ENCODE results near the gene CDKL5.

The CDKL5 gene

DNA sequence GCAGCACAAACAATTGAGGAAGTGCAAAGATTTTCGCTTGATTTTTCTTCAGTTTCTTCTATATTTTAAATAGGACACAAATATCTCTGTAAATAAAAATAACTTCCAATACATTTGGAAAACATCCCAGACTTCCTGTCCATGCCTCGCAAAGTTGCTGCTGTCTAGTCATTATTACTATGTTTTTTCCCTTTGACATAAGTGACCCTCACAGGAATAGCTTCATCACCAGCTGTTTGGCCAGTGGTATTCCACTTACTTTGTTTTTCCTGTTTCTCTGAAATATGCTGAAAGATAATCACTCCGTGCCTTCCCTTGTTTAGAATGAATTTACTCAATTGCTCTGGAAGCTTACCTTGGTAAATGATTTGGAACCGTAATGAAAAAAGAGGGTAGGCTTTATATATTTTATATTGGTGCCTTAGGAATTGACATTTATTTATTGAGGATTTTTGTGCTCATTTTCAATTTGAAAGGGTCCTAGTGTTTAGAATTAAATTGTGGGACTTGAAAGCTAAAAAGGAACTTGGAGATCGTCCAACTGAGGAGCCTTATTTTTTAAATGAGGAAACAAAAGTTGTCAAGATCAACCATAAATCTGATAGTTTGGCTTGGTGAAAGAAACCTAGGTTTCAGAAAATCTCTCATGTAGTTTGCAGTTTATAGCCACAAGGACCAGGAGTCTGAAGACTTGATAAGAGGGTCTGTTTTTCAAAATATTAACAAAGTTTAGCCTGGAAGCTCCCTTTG lies 65.6 kb downstream of the CDKL5 start:
- H3K27me3 Mint-ChIP-seq, result no peaks in the 10 kb centered on the region
- H3K9me3 Mint-ChIP-seq, result no peaks in the 10 kb centered on the region
- DNase-seq, result no peak
- no peak overlapping the region for H3K4me3 Mint-ChIP-seq
- no peak overlapping the region for H3K27ac Mint-ChIP-seq
- H3K36me3 Mint-ChIP-seq (ENCODE audit: insufficient read depth), result no peaks in the 10 kb centered on the region
- peaks cover 0 to 7% of the 10 kb centered on the region in 2 donors for H3K4me1 Mint-ChIP-seq (ENCODE audit: low read depth in 2 of 2)
- no peak for ATAC-seq (replicated peaks)

DNA sequence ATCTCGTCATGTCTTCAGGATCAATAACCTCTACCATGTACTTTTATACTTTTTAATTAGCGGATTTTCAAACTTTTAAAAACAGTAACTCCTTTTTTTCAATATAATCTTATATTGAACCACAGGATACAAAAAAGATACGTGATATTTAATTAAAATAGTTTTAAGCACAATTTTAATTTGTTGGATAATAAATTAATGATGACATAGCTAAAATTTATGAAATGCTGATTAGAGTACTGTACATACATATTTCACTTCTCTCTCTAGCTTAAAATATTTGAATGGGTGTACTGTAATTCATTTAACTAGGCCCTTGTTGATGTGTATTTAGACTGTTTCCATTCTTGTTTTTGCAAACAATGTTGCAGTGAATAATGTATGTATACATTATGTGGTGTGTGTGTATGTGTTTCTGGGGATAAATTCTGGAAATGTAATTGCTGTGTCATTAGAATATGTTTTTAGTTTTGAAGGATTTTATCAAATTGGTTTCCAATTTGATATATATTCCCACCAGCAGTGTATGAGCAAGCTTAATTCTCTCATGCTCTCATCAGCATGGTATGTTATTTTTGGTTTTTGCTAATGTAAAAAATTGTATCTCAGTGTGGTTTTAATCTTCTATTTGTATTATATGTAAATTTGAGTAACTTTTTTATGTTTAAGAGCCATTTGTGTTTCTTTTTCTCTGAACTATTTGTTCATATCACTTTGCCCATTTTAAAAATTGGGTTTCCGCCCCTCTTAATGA lies 66.4 kb downstream of the CDKL5 start:
- Mint-ChIP-seq H3K27ac (no peak overlapping the region), H3K9me3 (no peaks in the 10 kb centered on the region), H3K4me3 (no peak overlapping the region), H3K4me1 (ENCODE audit: low read depth in 2 of 2) (peaks cover 0 to 7% of the 10 kb centered on the region in 2 donors), H3K36me3 (ENCODE audit: insufficient read depth) (no peaks in the 10 kb centered on the region), H3K27me3 (no peaks in the 10 kb centered on the region)
- no peak for DNase-seq
- ATAC-seq (replicated peaks), result no peak

DNA sequence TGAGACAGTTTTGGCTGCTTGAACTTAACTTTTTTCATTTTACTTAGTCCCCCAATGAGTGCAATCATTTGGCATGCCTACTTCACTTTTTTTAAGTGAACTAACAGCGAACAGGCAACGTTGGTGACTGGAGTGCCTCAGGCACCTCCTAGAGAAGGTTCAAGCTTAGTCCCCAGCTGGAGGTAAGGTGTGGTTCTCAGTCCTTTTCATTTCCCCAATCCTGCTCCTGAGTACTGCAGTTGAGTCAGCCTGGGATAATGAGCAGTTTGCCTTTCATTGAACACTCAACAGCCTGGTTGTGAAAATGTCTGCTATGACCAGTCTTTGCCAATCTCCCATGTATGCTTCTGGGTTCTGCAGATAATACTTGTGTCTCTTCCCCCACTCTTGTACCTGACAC lies 109.5 kb downstream of the CDKL5 start:
- H3K4me1 Mint-ChIP-seq (ENCODE audit: low read depth in 2 of 2), result peaks cover 2 to 4% of the 10 kb centered on the region in 2 donors
- no peak overlapping the region for H3K4me3 Mint-ChIP-seq
- H3K36me3 Mint-ChIP-seq (ENCODE audit: insufficient read depth), result no peaks in the 10 kb centered on the region
- DNase-seq (no peak), ATAC-seq (replicated peaks) (no peak)
- no peak overlapping the region for H3K27ac Mint-ChIP-seq
- no peaks in the 10 kb centered on the region for H3K27me3 Mint-ChIP-seq
- no peaks in the 10 kb centered on the region for H3K9me3 Mint-ChIP-seq

GRCh38 chrX:18537068-18537467 lies 111.7 kb downstream of the CDKL5 start:
- peaks cover 0 to 2% of the 10 kb centered on the region in 2 donors for H3K4me1 Mint-ChIP-seq (ENCODE audit: low read depth in 2 of 2)
- H3K27ac Mint-ChIP-seq, result no peak overlapping the region
- H3K27me3 Mint-ChIP-seq, result no peaks in the 10 kb centered on the region
- H3K4me3 Mint-ChIP-seq, result no peak overlapping the region
- no peaks in the 10 kb centered on the region for H3K9me3 Mint-ChIP-seq
- H3K36me3 Mint-ChIP-seq (ENCODE audit: insufficient read depth), result no peaks in the 10 kb centered on the region
- no peak for DNase-seq
- no peak for ATAC-seq (replicated peaks)

DNA sequence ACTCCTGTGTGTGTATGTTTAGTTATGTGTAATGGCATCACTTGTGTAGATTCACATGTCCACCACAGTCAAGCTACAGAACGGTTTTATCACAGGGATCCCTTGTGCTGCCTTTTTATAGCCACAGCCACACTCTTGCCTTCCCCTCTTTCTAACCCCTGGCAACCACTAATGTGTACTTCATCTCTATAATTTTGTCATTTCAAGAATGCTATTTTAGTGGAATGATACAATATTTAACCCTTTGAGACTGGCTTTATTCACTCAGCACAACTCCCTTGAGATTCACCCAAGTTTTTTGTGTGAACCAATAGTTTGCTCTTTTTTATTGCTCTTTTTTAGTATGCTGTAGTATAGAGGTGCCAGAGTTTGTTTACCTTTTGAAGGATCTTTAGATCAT lies 112.1 kb downstream of the CDKL5 start:
- ATAC-seq (replicated peaks) (no peak), DNase-seq (no peak)
- H3K27ac Mint-ChIP-seq, result no peak overlapping the region
- no peaks in the 10 kb centered on the region for H3K36me3 Mint-ChIP-seq (ENCODE audit: insufficient read depth)
- H3K27me3 Mint-ChIP-seq, result no peaks in the 10 kb centered on the region
- H3K4me1 Mint-ChIP-seq (ENCODE audit: low read depth in 2 of 2), result peaks cover 0 to 2% of the 10 kb centered on the region in 2 donors
- no peak overlapping the region for H3K4me3 Mint-ChIP-seq
- H3K9me3 Mint-ChIP-seq, result no peaks in the 10 kb centered on the region

- H3K27me3 Mint-ChIP-seq, result no peaks in the 10 kb centered on the region
- ATAC-seq (replicated peaks) (no peak), DNase-seq (no peak)
- no peak overlapping the region for H3K4me3 Mint-ChIP-seq
- no peak overlapping the region for H3K27ac Mint-ChIP-seq
- no peaks in the 10 kb centered on the region for H3K9me3 Mint-ChIP-seq
- no peaks in the 10 kb centered on the region for H3K4me1 Mint-ChIP-seq (ENCODE audit: low read depth in 2 of 2)
- no peaks in the 10 kb centered on the region for H3K36me3 Mint-ChIP-seq (ENCODE audit: insufficient read depth)
These were observed 116.7 kb downstream of the CDKL5 start for GRCh38 chrX:18542131-18542530.

- Mint-ChIP-seq H3K4me1 (ENCODE audit: low read depth in 2 of 2) (no peaks in the 10 kb centered on the region), H3K36me3 (ENCODE audit: insufficient read depth) (no peaks in the 10 kb centered on the region), H3K27ac (no peak overlapping the region), H3K4me3 (no peak overlapping the region), H3K9me3 (no peaks in the 10 kb centered on the region), H3K27me3 (no peaks in the 10 kb centered on the region)
- DNase-seq (no peak), ATAC-seq (replicated peaks) (no peak)
These were observed 117.5 kb downstream of the CDKL5 start for GRCh38 chrX:18542905-18543304.

DNA sequence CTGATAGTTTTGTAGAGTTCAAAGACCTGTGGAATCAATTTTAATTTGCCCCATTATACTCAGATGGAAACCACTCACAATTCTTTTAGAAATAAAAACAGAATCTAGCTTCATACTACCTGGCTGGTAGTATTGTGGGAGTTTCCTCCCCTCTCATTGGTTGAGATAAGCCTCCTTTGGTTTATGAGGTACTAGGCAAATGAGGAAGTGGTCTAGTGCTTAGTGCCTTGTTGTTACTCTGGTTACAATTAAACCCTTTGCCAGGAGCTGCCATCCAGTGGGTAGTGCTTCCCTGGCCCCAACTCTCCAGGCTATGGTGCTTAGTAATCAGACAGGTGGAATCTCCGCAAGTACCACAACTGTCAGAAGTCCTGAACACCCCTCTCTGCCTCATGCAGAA lies 118.3 kb downstream of the CDKL5 start:
- DNase-seq (no peak), ATAC-seq (replicated peaks) (no peak)
- H3K4me1 Mint-ChIP-seq (ENCODE audit: low read depth in 2 of 2), result no peaks in the 10 kb centered on the region
- H3K9me3 Mint-ChIP-seq, result no peaks in the 10 kb centered on the region
- no peaks in the 10 kb centered on the region for H3K36me3 Mint-ChIP-seq (ENCODE audit: insufficient read depth)
- no peaks in the 10 kb centered on the region for H3K27me3 Mint-ChIP-seq
- no peak overlapping the region for H3K4me3 Mint-ChIP-seq
- H3K27ac Mint-ChIP-seq, result no peak overlapping the region

GRCh38 chrX:18545771-18546170 lies 120.4 kb downstream of the CDKL5 start:
- Mint-ChIP-seq H3K27me3 (no peaks in the 10 kb centered on the region), H3K27ac (no peak overlapping the region), H3K4me3 (no peak overlapping the region), H3K4me1 (ENCODE audit: low read depth in 2 of 2) (no peaks in the 10 kb centered on the region), H3K9me3 (no peaks in the 10 kb centered on the region), H3K36me3 (ENCODE audit: insufficient read depth) (no peaks in the 10 kb centered on the region)
- ATAC-seq (replicated peaks) (no peak), DNase-seq (no peak)

- Mint-ChIP-seq H3K36me3 (ENCODE audit: insufficient read depth) (no peaks in the 10 kb centered on the region), H3K9me3 (no peaks in the 10 kb centered on the region), H3K27me3 (no peaks in the 10 kb centered on the region), H3K27ac (no peak overlapping the region), H3K4me3 (no peak overlapping the region), H3K4me1 (ENCODE audit: low read depth in 2 of 2) (peaks cover 0 to 4% of the 10 kb centered on the region in 2 donors)
- no peak for ATAC-seq (replicated peaks)
- no peak for DNase-seq
These were observed 123.6 kb downstream of the CDKL5 start for GRCh38 chrX:18548996-18549395.

DNA sequence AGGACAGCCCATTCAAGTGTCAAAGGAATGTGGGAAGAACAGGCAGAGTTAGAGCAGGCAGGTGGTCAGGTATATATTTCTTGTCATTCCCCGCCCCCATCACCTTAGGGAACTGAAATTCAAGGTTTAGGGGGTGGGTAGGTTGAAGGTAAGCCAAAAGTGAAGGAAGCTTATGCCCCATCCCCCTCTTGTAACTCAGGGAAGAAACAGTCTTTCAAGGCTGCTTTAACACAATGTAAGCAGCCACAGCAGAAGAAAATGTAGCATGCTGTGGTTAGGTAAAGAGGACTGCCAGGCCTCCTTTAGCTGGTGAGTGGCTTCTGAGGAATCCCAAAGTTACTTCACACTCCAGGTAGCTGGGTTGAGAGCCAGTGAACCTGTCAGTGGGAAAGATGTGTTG lies 124.2 kb downstream of the CDKL5 start:
- no peak for ATAC-seq (replicated peaks)
- H3K27ac Mint-ChIP-seq, result no peak overlapping the region
- no peak for DNase-seq
- H3K4me3 Mint-ChIP-seq, result no peak overlapping the region
- no peaks in the 10 kb centered on the region for H3K9me3 Mint-ChIP-seq
- H3K4me1 Mint-ChIP-seq (ENCODE audit: low read depth in 2 of 2), result peaks cover 0 to 4% of the 10 kb centered on the region in 2 donors
- no peaks in the 10 kb centered on the region for H3K36me3 Mint-ChIP-seq (ENCODE audit: insufficient read depth)
- H3K27me3 Mint-ChIP-seq, result no peaks in the 10 kb centered on the region

DNA sequence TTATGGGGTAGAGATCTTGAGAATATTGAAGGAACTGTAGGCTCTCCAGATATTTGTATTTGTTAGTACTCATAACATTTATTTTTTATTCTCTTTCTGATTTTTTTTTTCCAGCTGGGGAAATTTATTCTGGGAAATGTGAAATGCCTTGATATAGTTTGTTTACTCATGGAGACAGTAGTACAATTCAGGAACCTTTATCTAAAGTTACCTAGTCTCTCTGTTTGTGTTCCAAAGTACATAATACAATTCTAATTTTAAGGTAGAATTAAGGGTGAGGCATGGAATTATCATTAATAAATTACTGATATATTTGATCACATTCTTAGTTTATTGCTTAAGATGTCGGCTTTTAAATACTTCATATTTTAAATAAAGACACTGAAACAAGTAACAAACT lies 132.5 kb downstream of the CDKL5 start:
- no peaks in the 10 kb centered on the region for H3K27me3 Mint-ChIP-seq
- no peaks in the 10 kb centered on the region for H3K36me3 Mint-ChIP-seq (ENCODE audit: insufficient read depth)
- ATAC-seq (replicated peaks) (no peak), DNase-seq (no peak)
- H3K4me3 Mint-ChIP-seq, result no peak overlapping the region
- H3K4me1 Mint-ChIP-seq (ENCODE audit: low read depth in 2 of 2), result no peaks in the 10 kb centered on the region
- no peak overlapping the region for H3K27ac Mint-ChIP-seq
- H3K9me3 Mint-ChIP-seq, result no peaks in the 10 kb centered on the region

DNA sequence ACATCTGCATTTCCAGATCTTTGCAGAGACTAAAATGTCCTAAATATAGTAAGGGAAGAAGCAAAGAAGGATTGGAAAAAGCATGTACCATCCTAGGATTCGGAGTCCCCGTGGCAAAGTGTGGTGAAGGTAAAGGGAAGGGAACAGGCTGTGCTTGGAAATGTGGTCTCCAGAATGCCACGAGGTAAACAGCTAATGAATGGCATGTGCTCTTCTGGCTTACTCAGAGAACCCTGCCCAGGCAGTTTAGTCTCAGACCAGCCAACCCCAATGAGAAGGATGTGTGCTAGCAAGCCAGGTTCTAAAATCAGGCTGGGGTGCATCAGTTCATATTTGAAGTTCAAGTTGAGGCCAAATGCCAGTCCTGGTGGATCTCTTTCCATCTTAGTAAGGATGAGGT lies 133.4 kb downstream of the CDKL5 start:
- no peaks in the 10 kb centered on the region for H3K4me1 Mint-ChIP-seq (ENCODE audit: low read depth in 2 of 2)
- H3K9me3 Mint-ChIP-seq, result no peaks in the 10 kb centered on the region
- no peaks in the 10 kb centered on the region for H3K36me3 Mint-ChIP-seq (ENCODE audit: insufficient read depth)
- no peaks in the 10 kb centered on the region for H3K27me3 Mint-ChIP-seq
- H3K4me3 Mint-ChIP-seq, result no peak overlapping the region
- DNase-seq, result no peak
- ATAC-seq (replicated peaks), result no peak
- H3K27ac Mint-ChIP-seq, result no peak overlapping the region

DNA sequence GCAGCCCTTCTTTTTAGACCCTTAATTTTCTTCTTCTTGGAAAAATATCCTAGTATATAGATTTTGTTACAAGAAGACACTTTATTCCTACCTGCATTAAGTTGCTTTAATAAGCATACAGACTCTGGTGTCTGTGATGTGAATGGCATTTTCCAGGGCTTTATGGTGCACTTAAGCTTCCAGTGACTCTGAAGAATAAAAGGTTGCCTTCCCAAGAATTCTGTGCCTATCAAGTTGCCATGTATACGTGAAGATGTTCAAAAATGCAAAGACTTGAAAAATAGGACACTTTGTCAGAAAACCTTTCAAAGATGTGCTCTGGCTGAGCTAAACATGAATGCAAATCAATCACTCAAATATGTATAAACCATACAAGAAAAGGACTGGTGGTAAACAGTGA lies 135.6 kb downstream of the CDKL5 start:
- no peaks in the 10 kb centered on the region for H3K36me3 Mint-ChIP-seq (ENCODE audit: insufficient read depth)
- no peak overlapping the region for H3K27ac Mint-ChIP-seq
- no peaks in the 10 kb centered on the region for H3K9me3 Mint-ChIP-seq
- ATAC-seq (replicated peaks) (no peak), DNase-seq (no peak)
- no peak overlapping the region for H3K4me3 Mint-ChIP-seq
- no peaks in the 10 kb centered on the region for H3K4me1 Mint-ChIP-seq (ENCODE audit: low read depth in 2 of 2)
- H3K27me3 Mint-ChIP-seq, result no peaks in the 10 kb centered on the region
